GM21390 (cell line): ENCODE measurements around the gene CEMIP2.
"Not testable (repeated sequence)": the region's sequence is repeated elsewhere in the genome, so short reads cannot be mapped to it uniquely, and the experiment has no call there.

ENCODE experiments used
- ATAC-seq: cut with Tn5 transposase; IDR thresholded peaks from one replicate; pipeline ENCODE4 v1.9.1; 2021; ENCODE audit not compliant: unreplicated experiment

CEMIP2 gene

GRCh38 chr9:71710856-71711255 lies 57.5 kb downstream of the CEMIP2 start:
- ATAC-seq = no peak

GRCh38 chr9:71710201-71710600 lies 58.1 kb downstream of the CEMIP2 start:
- no peak for ATAC-seq

- ATAC-seq = no peak
Observed at GRCh38 chr9:71709384-71709783, 58.9 kb downstream of the CEMIP2 start.

GRCh38 chr9:71706176-71706575 lies 62.1 kb downstream of the CEMIP2 start:
- ATAC-seq = no peak

- ATAC-seq = no peak
Observed at GRCh38 chr9:71704796-71705195, 63.5 kb downstream of the CEMIP2 start.

- no peak for ATAC-seq
Observed at GRCh38 chr9:71703172-71703872, 65.0 kb downstream of the CEMIP2 start.

- no peak for ATAC-seq
Observed at GRCh38 chr9:71697882-71698281, 70.4 kb downstream of the CEMIP2 start.

- ATAC-seq = no peak
Observed at GRCh38 chr9:71694332-71694731, 74.0 kb downstream of the CEMIP2 start.

GRCh38 chr9:71693607-71694006 lies 74.7 kb downstream of the CEMIP2 start:
- no peak for ATAC-seq

GRCh38 chr9:71692337-71692736 lies 76.0 kb downstream of the CEMIP2 start:
- no peak for ATAC-seq

- ATAC-seq = not testable (repeated sequence)
Observed at GRCh38 chr9:71691576-71691975, 76.7 kb downstream of the CEMIP2 start.

- no peak for ATAC-seq
Observed at GRCh38 chr9:71690689-71691435, 77.5 kb downstream of the CEMIP2 start.

GRCh38 chr9:71690063-71690688 lies 78.1 kb downstream of the CEMIP2 start:
- ATAC-seq = no peak

- no peak for ATAC-seq
Observed at GRCh38 chr9:71687676-71688075, 80.6 kb downstream of the CEMIP2 start.

- no peak for ATAC-seq
Observed at GRCh38 chr9:71685988-71686387, 82.3 kb downstream of the CEMIP2 start.

GRCh38 chr9:71685394-71685793 lies 82.9 kb downstream of the CEMIP2 start:
- ATAC-seq = no peak

GRCh38 chr9:71684566-71684965 lies 83.7 kb downstream of the CEMIP2 start:
- no peak for ATAC-seq

- no peak for ATAC-seq
Observed at GRCh38 chr9:71683598-71684235, 84.6 kb downstream of the CEMIP2 start.

GRCh38 chr9:71681708-71682272 lies 86.5 kb downstream of the CEMIP2 start:
- ATAC-seq = no peak

- no peak for ATAC-seq
Observed at GRCh38 chr9:71681104-71681707, 87.1 kb downstream of the CEMIP2 start.
